Mesendoderm (in vitro differentiated cells): ENCODE data around the gene TDRD15.

ENCODE experiments used
- DNase-seq: peaks from one replicate; pipeline ENCODE4 v3.0.0; 2013
- H2AK5ac ChIP-seq: 2 replicates; pipeline ENCODE4 v1.6.1; 2013; ENCODE audit warnings: low read length, inconsistent platforms
- H2BK120ac ChIP-seq: 2 replicates; pipeline ENCODE4 v1.6.1; 2013; ENCODE audit warnings: low read depth, mild to moderate bottlenecking, low read length, moderate library complexity, mixed read lengths
- H2BK15ac ChIP-seq: replicated peaks from 2 replicates; pipeline ENCODE4 v1.6.1; 2013; ENCODE audit warnings: low read depth, mild to moderate bottlenecking, moderate library complexity
- H2BK5ac ChIP-seq: 2 replicates; pipeline ENCODE4 v1.6.1; 2013; ENCODE audit warnings: low read length, inconsistent platforms
- H3K18ac ChIP-seq: 2 replicates; pipeline ENCODE4 v1.6.1; 2013; ENCODE audit warnings: mild to moderate bottlenecking, low read length, mixed read lengths
- H3K23ac ChIP-seq: one replicate; pipeline ENCODE4 v1.6.1; 2013; ENCODE audit warnings: low read length
- H3K27ac ChIP-seq: 2 replicates; pipeline ENCODE4 v1.5.1; 2013; ENCODE audit warnings: low read depth, mild to moderate bottlenecking, inconsistent platforms, low read length, moderate library complexity
- H3K27me3 ChIP-seq: 2 replicates; pipeline ENCODE4 v1.6.1; 2013; ENCODE audit warnings: low read length, control low read depth, mild to moderate bottlenecking, inconsistent platforms; ENCODE audit not compliant: insufficient read depth, poor library complexity
- H3K36me3 ChIP-seq: 2 replicates; pipeline ENCODE4 v1.6.1; 2013; ENCODE audit warnings: low read length, inconsistent platforms; ENCODE audit not compliant: control insufficient read depth, insufficient read depth
- H3K4ac ChIP-seq: one replicate; pipeline ENCODE4 v1.6.1; 2013; ENCODE audit warnings: low read depth, mild to moderate bottlenecking, low read length, moderate library complexity
- H3K4me1 ChIP-seq: 2 replicates; pipeline ENCODE4 v1.6.1; 2013; ENCODE audit warnings: low read depth, low read length, inconsistent platforms; ENCODE audit not compliant: control insufficient read depth
- H3K4me2 ChIP-seq: 2 replicates; pipeline ENCODE4 v1.6.1; 2013; ENCODE audit warnings: low read length
- H3K4me3 ChIP-seq: 2 replicates; pipeline ENCODE4 v1.5.1; 2013; ENCODE audit warnings: mild to moderate bottlenecking, low read length
- H3K56ac ChIP-seq: one replicate; pipeline ENCODE4 v1.6.1; 2013; ENCODE audit warnings: low read length
- H3K79me1 ChIP-seq: 2 replicates; pipeline ENCODE4 v1.6.1; 2013; ENCODE audit warnings: low read length, inconsistent platforms
- H3K79me2 ChIP-seq: 2 replicates; pipeline ENCODE4 v1.6.1; 2013; ENCODE audit warnings: mild to moderate bottlenecking, low read length; ENCODE audit not compliant: control insufficient read depth, insufficient read depth
- H3K9ac ChIP-seq: 2 replicates; pipeline ENCODE4 v1.6.1; 2013; ENCODE audit warnings: low read length, inconsistent platforms
- H4K5ac ChIP-seq: one replicate; pipeline ENCODE4 v1.6.1; 2013; ENCODE audit warnings: low read length
- H4K8ac ChIP-seq: one replicate; pipeline ENCODE4 v1.6.1; 2013; ENCODE audit warnings: low read depth, mild to moderate bottlenecking, control low read depth, low read length, moderate library complexity
- WGBS: extraction: QIAGEN DNeasy Blood & Tissue Kit; methylation state at CpG from one replicate; pipeline ENCODE4 v1.1.7; 2013; ENCODE audit warnings: low lambda C conversion rate, missing lambda C conversion rate; ENCODE audit not compliant: insufficient coverage; ENCODE audit errors: extremely low coverage; 5-methylcytosine and 5-hydroxymethylcytosine counted together

The TDRD15 gene

GRCh38 chr2:21162615-21162878 is 38.8 kb downstream of the TDRD15 start:
- no peak for DNase-seq
- Histone ChIP-seq H3K36me3 (no peaks in the 10 kb centered on the region), H3K27me3 (no peaks in the 10 kb centered on the region), H4K5ac (no peak overlapping the region), H3K79me1 (no peaks in the 10 kb centered on the region), H3K23ac (no peak overlapping the region), H3K4me1 (no peaks in the 10 kb centered on the region), H3K18ac (no peak overlapping the region), H2BK5ac (no peak overlapping the region), H3K4me3 (no peak overlapping the region), H3K27ac (no peak overlapping the region), H3K79me2 (no peaks in the 10 kb centered on the region), H4K8ac (no peak overlapping the region), H3K4me2 (no peak overlapping the region), H3K9ac (no peak overlapping the region), H2BK15ac (no peak overlapping the region), H2BK120ac (no peak overlapping the region), H3K56ac (no peak overlapping the region), H2AK5ac (no peak overlapping the region), H3K4ac (no peak overlapping the region)
- WGBS: no CpG with 5 or more reads among the region's 5 CpGs

GRCh38 chr2:21163213-21163612 is 39.4 kb downstream of the TDRD15 start:
- H2AK5ac ChIP-seq: no peak overlapping the region
- H4K5ac ChIP-seq: no peak overlapping the region
- no peak overlapping the region for H2BK5ac ChIP-seq
- no peak overlapping the region for H3K4me2 ChIP-seq
- H3K23ac ChIP-seq: no peak overlapping the region
- H3K4me1 ChIP-seq: no peaks in the 10 kb centered on the region
- H3K9ac ChIP-seq: no peak overlapping the region
- no peak overlapping the region for H3K18ac ChIP-seq
- H3K4me3 ChIP-seq: no peak overlapping the region
- no peaks in the 10 kb centered on the region for H3K79me1 ChIP-seq
- no peak overlapping the region for H3K27ac ChIP-seq
- no CpG with 5 or more reads among the region's 9 CpGs for WGBS
- H3K79me2 ChIP-seq: no peaks in the 10 kb centered on the region
- no peak overlapping the region for H3K56ac ChIP-seq
- no peak overlapping the region for H3K4ac ChIP-seq
- no peak overlapping the region for H4K8ac ChIP-seq
- no peaks in the 10 kb centered on the region for H3K27me3 ChIP-seq
- no peak overlapping the region for H2BK15ac ChIP-seq
- no peak overlapping the region for H2BK120ac ChIP-seq
- no peaks in the 10 kb centered on the region for H3K36me3 ChIP-seq
- no peak for DNase-seq

GRCh38 chr2:21165350-21165749 is 41.6 kb downstream of the TDRD15 start:
- Histone ChIP-seq H3K27me3 (no peaks in the 10 kb centered on the region), H3K9ac (no peak overlapping the region), H3K4me1 (no peaks in the 10 kb centered on the region), H3K18ac (no peak overlapping the region), H3K36me3 (no peaks in the 10 kb centered on the region), H2BK120ac (no peak overlapping the region), H3K4me3 (no peak overlapping the region), H3K79me2 (no peaks in the 10 kb centered on the region), H3K4me2 (no peak overlapping the region), H2BK5ac (no peak overlapping the region), H4K5ac (no peak overlapping the region), H2BK15ac (no peak overlapping the region), H3K27ac (no peak overlapping the region), H3K23ac (no peak overlapping the region), H4K8ac (no peak overlapping the region), H3K56ac (no peak overlapping the region), H3K4ac (no peak overlapping the region), H3K79me1 (no peaks in the 10 kb centered on the region), H2AK5ac (no peak overlapping the region)
- no peak for DNase-seq
- no CpG with 5 or more reads among the region's 1 CpG for WGBS

- Histone ChIP-seq H2BK120ac (no peak overlapping the region), H3K27ac (no peak overlapping the region), H3K4me2 (no peak overlapping the region), H2BK5ac (no peak overlapping the region), H3K36me3 (no peaks in the 10 kb centered on the region), H3K9ac (no peak overlapping the region), H4K5ac (no peak overlapping the region), H4K8ac (no peak overlapping the region), H3K4me1 (no peaks in the 10 kb centered on the region), H2AK5ac (no peak overlapping the region), H3K79me1 (no peaks in the 10 kb centered on the region), H3K27me3 (no peaks in the 10 kb centered on the region), H3K79me2 (no peaks in the 10 kb centered on the region), H3K23ac (no peak overlapping the region), H2BK15ac (no peak overlapping the region), H3K56ac (no peak overlapping the region), H3K4ac (no peak overlapping the region), H3K18ac (no peak overlapping the region), H3K4me3 (no peak overlapping the region)
- peak; percentile 31 for DNase-seq
- WGBS: no CpG with 5 or more reads among the region's 5 CpGs
Observed at GRCh38 chr2:21175895-21176646, 52.3 kb downstream of the TDRD15 start.

GRCh38 chr2:21181957-21182356 is 58.2 kb downstream of the TDRD15 start:
- no peak overlapping the region for H4K5ac ChIP-seq
- no peak overlapping the region for H3K9ac ChIP-seq
- no peaks in the 10 kb centered on the region for H3K36me3 ChIP-seq
- H3K4me2 ChIP-seq: no peak overlapping the region
- H3K27me3 ChIP-seq: no peaks in the 10 kb centered on the region
- H3K4me3 ChIP-seq: no peak overlapping the region
- no peaks in the 10 kb centered on the region for H3K79me1 ChIP-seq
- H2BK120ac ChIP-seq: no peak overlapping the region
- no CpG with 5 or more reads among the region's 5 CpGs for WGBS
- H2AK5ac ChIP-seq: no peak overlapping the region
- H3K79me2 ChIP-seq: no peaks in the 10 kb centered on the region
- no peak for DNase-seq
- peak overlapping the region; percentile 68 for H3K18ac ChIP-seq
- no peak overlapping the region for H3K27ac ChIP-seq
- H2BK15ac ChIP-seq: no peak overlapping the region
- H2BK5ac ChIP-seq: no peak overlapping the region
- H3K4ac ChIP-seq: no peak overlapping the region
- no peak overlapping the region for H3K23ac ChIP-seq
- H3K56ac ChIP-seq: no peak overlapping the region
- H3K4me1 ChIP-seq: no peaks in the 10 kb centered on the region
- no peak overlapping the region for H4K8ac ChIP-seq

GRCh38 chr2:21183306-21183705 is 59.5 kb downstream of the TDRD15 start:
- no CpG with 5 or more reads among the region's 4 CpGs for WGBS
- H4K8ac ChIP-seq: no peak overlapping the region
- H3K56ac ChIP-seq: no peak overlapping the region
- H3K4me1 ChIP-seq: no peaks in the 10 kb centered on the region
- no peak for DNase-seq
- H2AK5ac ChIP-seq: no peak overlapping the region
- H2BK15ac ChIP-seq: no peak overlapping the region
- H3K4me2 ChIP-seq: no peak overlapping the region
- no peak overlapping the region for H3K9ac ChIP-seq
- H2BK120ac ChIP-seq: no peak overlapping the region
- H3K36me3 ChIP-seq: no peaks in the 10 kb centered on the region
- H2BK5ac ChIP-seq: no peak overlapping the region
- H3K27ac ChIP-seq: no peak overlapping the region
- H3K4me3 ChIP-seq: no peak overlapping the region
- H3K79me1 ChIP-seq: no peaks in the 10 kb centered on the region
- no peak overlapping the region for H3K18ac ChIP-seq
- H4K5ac ChIP-seq: no peak overlapping the region
- H3K27me3 ChIP-seq: no peaks in the 10 kb centered on the region
- H3K79me2 ChIP-seq: no peaks in the 10 kb centered on the region
- no peak overlapping the region for H3K4ac ChIP-seq
- no peak overlapping the region for H3K23ac ChIP-seq
